ENCODE data around the gene EPHA6.

EPHA6 gene

GRCh38 chr3:97764407-97765238, 950.2 kb downstream of the EPHA6 start, which contains the start of gene ARL6:
ARL6 (plus strand) TSS chr3:97764758; CDS start chr3:97768108, 3,350 bp downstream.
- CTCF ChIA-PET = interaction anchor here (0.6 to 0.9 kb wide), 5 partner anchors 9 to 897 kb away, joined by 3 to 6 read pairs (median 3); no protein-coding TSS in a partner anchor

DNA sequence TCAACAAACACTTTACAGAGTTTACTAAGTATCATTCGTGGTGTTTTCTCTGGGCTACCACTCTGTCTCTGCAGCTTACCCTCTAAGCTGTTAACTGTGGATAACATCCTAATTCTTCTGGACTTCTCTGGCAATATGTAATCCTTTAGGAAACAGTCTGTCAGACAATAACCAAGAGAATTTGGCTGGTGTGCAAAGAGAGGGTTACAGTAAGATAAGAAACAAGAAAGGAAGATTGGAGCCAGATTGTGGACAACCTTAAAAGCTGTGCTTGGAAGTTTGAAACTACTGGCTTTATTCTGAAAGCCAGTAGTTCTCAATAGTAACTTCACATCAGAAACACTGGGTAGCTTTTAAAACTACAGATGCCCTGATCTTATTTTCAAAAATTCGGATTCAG, 950.9 kb downstream of the EPHA6 start:
- TF ChIP-seq, protein P1, sequence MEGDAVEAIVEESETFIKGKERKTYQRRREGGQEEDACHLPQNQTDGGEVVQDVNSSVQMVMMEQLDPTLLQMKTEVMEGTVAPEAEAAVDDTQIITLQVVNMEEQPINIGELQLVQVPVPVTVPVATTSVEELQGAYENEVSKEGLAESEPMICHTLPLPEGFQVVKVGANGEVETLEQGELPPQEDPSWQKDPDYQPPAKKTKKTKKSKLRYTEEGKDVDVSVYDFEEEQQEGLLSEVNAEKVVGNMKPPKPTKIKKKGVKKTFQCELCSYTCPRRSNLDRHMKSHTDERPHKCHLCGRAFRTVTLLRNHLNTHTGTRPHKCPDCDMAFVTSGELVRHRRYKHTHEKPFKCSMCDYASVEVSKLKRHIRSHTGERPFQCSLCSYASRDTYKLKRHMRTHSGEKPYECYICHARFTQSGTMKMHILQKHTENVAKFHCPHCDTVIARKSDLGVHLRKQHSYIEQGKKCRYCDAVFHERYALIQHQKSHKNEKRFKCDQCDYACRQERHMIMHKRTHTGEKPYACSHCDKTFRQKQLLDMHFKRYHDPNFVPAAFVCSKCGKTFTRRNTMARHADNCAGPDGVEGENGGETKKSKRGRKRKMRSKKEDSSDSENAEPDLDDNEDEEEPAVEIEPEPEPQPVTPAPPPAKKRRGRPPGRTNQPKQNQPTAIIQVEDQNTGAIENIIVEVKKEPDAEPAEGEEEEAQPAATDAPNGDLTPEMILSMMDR (conservative IDR thresholded peaks at IDR 0.05; ENCODE audit: low read depth) = no peak
- ChIA-PET CTCF (interaction anchor here (0.7 to 0.8 kb wide), 2 partner anchors 30 to 124 kb away, joined by 4 to 6 read pairs; no protein-coding TSS in a partner anchor), POLR2A (ENCODE audit: low non-redundant PET) (no interaction called here)
- H3K27ac ChIP-seq = no peak overlapping the region
- no peak for DNase-seq (ENCODE audit: low spot score)

More at GRCh38 chr3:97764407-97765238, 950.2 kb downstream of the EPHA6 start, which contains the start of gene ARL6:
- TF ChIP-seq, protein P1 (conservative IDR thresholded peaks at IDR 0.05; ENCODE audit: low read depth) = 0 out of 2 replicates have a peak, but pooled peaks have one; percentile 13
- POLR2A ChIA-PET (ENCODE audit: low non-redundant PET) = no interaction called here
- peak within 1 kb of the TSS; percentile 86 for H3K27ac ChIP-seq
- DNase-seq (ENCODE audit: low spot score) = peak; percentile 77

- POLR2A ChIA-PET (ENCODE audit: low non-redundant PET) = no interaction called here
- TF ChIP-seq, protein P1 (conservative IDR thresholded peaks at IDR 0.05; ENCODE audit: low read depth) = no peak
These were observed 958.5 kb downstream of the EPHA6 start for GRCh38 chr3:97772926-97773325.

GRCh38 chr3:97778152-97778551, 963.8 kb downstream of the EPHA6 start:
- POLR2A ChIA-PET (ENCODE audit: low non-redundant PET) = no interaction called here

More at GRCh38 chr3:97772926-97773325, 958.5 kb downstream of the EPHA6 start:
- CTCF ChIA-PET = no interaction called here
- no peak for DNase-seq (ENCODE audit: low spot score)
- H3K27ac ChIP-seq = no peak overlapping the region

DNA sequence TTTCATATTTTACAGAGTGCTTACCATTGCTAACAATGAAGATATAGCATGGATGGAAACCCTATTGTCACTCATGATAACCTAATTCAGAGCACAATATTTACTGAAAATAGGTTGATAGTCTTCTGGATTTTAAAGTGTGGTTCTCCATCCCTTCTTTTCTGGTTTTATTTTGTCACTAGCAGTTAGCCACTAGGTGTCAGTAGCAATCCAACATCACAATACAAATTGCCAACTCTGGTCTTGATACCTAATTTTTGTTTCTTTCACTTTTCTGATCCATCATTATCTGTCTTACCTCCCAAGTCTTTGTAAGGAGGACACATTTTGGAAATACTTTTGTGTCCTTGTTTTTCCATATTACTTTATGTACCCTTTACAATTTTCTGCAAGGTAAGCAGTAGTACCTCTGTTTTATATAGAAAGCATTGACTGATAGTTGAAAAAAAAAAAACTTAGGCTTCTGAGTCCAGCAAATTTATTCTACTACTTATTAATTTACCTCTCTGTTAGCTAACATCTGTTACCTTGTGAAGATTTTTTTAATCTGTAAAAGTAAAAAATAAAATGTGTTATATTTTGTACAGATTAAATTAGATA, 979.1 kb downstream of the EPHA6 start:
- DNase-seq (ENCODE audit: low spot score) = peak; percentile 21
- CTCF ChIA-PET = interaction anchor here (0.6 to 2.4 kb wide), 3 partner anchors 10 to 229 kb away, joined by 3 to 12 read pairs (median 4); no protein-coding TSS in a partner anchor
- POLR2A ChIA-PET (ENCODE audit: low non-redundant PET) = no interaction called here
- H3K27ac ChIP-seq = no peak overlapping the region
- TF ChIP-seq, protein P1 (conservative IDR thresholded peaks at IDR 0.05; ENCODE audit: low read depth) = peak; percentile 78

More at GRCh38 chr3:97778152-97778551, 963.8 kb downstream of the EPHA6 start:
- H3K27ac ChIP-seq = no peak overlapping the region
- DNase-seq (ENCODE audit: low spot score) = no peak
- CTCF ChIA-PET = interaction anchor here (1.1 kb wide), 1 partner anchor 262 kb away, joined by 7 read pairs; no protein-coding TSS in a partner anchor
- TF ChIP-seq, protein P1 (conservative IDR thresholded peaks at IDR 0.05; ENCODE audit: low read depth) = no peak

DNA sequence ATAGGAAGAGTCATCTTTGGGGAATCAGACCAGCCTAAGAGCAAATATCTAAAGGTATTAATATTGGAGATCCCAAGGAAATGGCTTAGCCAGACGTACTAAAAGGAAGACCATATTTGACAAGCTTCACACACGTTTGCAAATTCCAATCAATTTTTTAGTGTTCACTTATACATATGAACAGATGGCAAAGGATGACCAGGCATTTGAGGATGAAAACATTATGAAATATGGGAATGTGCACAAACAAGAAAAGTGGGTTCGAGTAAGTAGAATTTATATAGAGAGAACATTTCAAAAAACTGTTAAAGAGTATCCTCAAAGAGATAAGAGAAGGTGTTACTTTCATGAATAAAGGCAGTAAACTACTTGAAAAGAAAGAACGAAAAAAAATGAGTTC, 981.6 kb downstream of the EPHA6 start:
- no peak overlapping the region for H3K27ac ChIP-seq
- CTCF ChIA-PET = interaction anchor here (0.5 to 2.4 kb wide), 3 partner anchors 18 to 227 kb away, joined by 3 to 12 read pairs (median 4); no protein-coding TSS in a partner anchor
- POLR2A ChIA-PET (ENCODE audit: low non-redundant PET) = no interaction called here
- DNase-seq (ENCODE audit: low spot score) = no peak
- TF ChIP-seq, protein P1 (conservative IDR thresholded peaks at IDR 0.05; ENCODE audit: low read depth) = no peak

Measured in RWPE1 (cell line).